SK-N-SH (cell line): ENCODE data around the gene RFPL4A. TPM values are rescaled to one million over a fixed set of nuclear protein-coding genes. Genes with fewer than 3 reads are reported as not detected.
"Not testable (repeated sequence)": the region's sequence is repeated elsewhere in the genome, so short reads cannot be mapped to it uniquely, and the experiment has no call there.

Experiments
- CTCF ChIA-PET: fragments of 300-600, 350-600 bp; formaldehyde crosslinking; extraction: SDS; loops from one replicate; lab custom pipeline; 2021; lab: Yijun Ruan, JAX
- POLR2A ChIA-PET: fragments of 350-600 bp; sonication (Branson Sonifier 250); formaldehyde crosslinking; extraction: SDS; loops from one replicate; lab custom pipeline; 2020; ENCODE audit warnings: antibody characterized with exemption, inconsistent platforms; lab: Yijun Ruan, JAX
- DNase-seq: peaks from one replicate; pipeline ENCODE4 v3.0.0; 2012
- H2AFZ ChIP-seq: fragments of 200-600 bp; sonication (generic); 2 replicates; pipeline ENCODE4 v1.8.1; 2016; ENCODE audit warnings: antibody characterized with exemption, mild to moderate bottlenecking, low read depth
- H3F3A ChIP-seq: fragments of 200-600 bp; sonication (generic); replicated peaks from 2 replicates; pipeline ENCODE3; 2016; ENCODE audit warnings: antibody characterized with exemption, mild to moderate bottlenecking; ENCODE audit not compliant: insufficient read depth
- H3K27ac ChIP-seq, 2 experiments: fragments of 200-500 bp in 1 of 2; fragments of 200-600 bp in 1 of 2; sonication (Bioruptor generic) in 1 of 2; sonication (generic), shearing (Covaris generic) in 1 of 2; 2 replicates each; pipeline versions ENCODE4 v1.5.1 to v1.6.1; 2014 to 2016; ENCODE audit warnings: low read depth in 2 of 2, inconsistent platforms in 1 of 2, low read length in 1 of 2, mild to moderate bottlenecking in 1 of 2, mixed read lengths in 1 of 2
- H3K27me3 ChIP-seq: fragments of 200-600 bp; sonication (generic), shearing (Covaris generic); 2 replicates; pipeline ENCODE4 v1.6.1; 2016; ENCODE audit warnings: mixed run types; ENCODE audit not compliant: insufficient read depth
- H3K36me3 ChIP-seq, 2 experiments: fragments of 200-500 bp in 1 of 2; fragments of 200-600 bp in 1 of 2; sonication (Bioruptor generic) in 1 of 2; sonication (generic) in 1 of 2; replicated peaks in 1 of 2; 2 replicates each; pipeline versions ENCODE3 to v1.5.1; 2014 to 2016; ENCODE audit warnings: low read length in 1 of 2, mild to moderate bottlenecking in 1 of 2; ENCODE audit not compliant: insufficient read depth in 2 of 2, control insufficient read depth in 1 of 2
- H3K4me1 ChIP-seq, 2 experiments: fragments of 200-500 bp in 1 of 2; fragments of 200-600 bp in 1 of 2; sonication (Bioruptor generic) in 1 of 2; sonication (generic), shearing (Covaris generic) in 1 of 2; 2 replicates each; pipeline versions ENCODE4 v1.5.1 to v1.6.1; 2014 to 2016; ENCODE audit warnings: low read depth in 1 of 2, low read length in 1 of 2, mixed run types in 1 of 2; ENCODE audit not compliant: insufficient read depth in 2 of 2, control insufficient read depth in 1 of 2
- H3K4me2 ChIP-seq: fragments of 200-600 bp; sonication (generic), shearing (Covaris generic); 2 replicates; pipeline ENCODE4 v1.6.1; 2017; ENCODE audit warnings: mixed run types
- H3K4me3 ChIP-seq, 2 experiments: fragments of 200-500 bp in 1 of 2; fragments of 200-600 bp in 1 of 2; sonication (Bioruptor generic) in 1 of 2; sonication (generic), shearing (Covaris generic) in 1 of 2; 2 replicates each; pipeline versions ENCODE4 v1.5.1 to v1.8.1; 2014 to 2016; ENCODE audit warnings: low read depth in 2 of 2, inconsistent platforms in 1 of 2, low read length in 1 of 2, mild to moderate bottlenecking in 1 of 2, mixed read lengths in 1 of 2, moderate library complexity in 1 of 2
- H3K79me2 ChIP-seq: fragments of 200-600 bp; sonication (generic); 2 replicates; pipeline ENCODE4 v1.8.1; 2017; ENCODE audit warnings: mild to moderate bottlenecking; ENCODE audit not compliant: insufficient read depth
- H3K9ac ChIP-seq: fragments of 200-600 bp; sonication (generic); 2 replicates; pipeline ENCODE4 v1.6.1; 2017; ENCODE audit warnings: mixed run types
- H3K9me2 ChIP-seq: fragments of 200-600 bp; sonication (generic); 2 replicates; pipeline ENCODE4 v1.6.1; 2017; ENCODE audit warnings: mixed run types
- H3K9me3 ChIP-seq: fragments of 200-600 bp; sonication (generic); 2 replicates; pipeline ENCODE4 v1.6.1; 2017; ENCODE audit warnings: mixed run types, mild to moderate bottlenecking, moderate library complexity
- H4K20me1 ChIP-seq: fragments of 200-600 bp; sonication (generic); 2 replicates; pipeline ENCODE4 v1.6.1; 2017; ENCODE audit warnings: mild to moderate bottlenecking, mixed run types; ENCODE audit not compliant: insufficient read depth
- CHD2 ChIP-seq: fragments of 150-350 bp; IDR thresholded peaks from 2 replicates; pipeline ENCODE4 v1.6.1; 2018; ENCODE audit warnings: low read length; ENCODE audit not compliant: partially characterized antibody
- EP300 ChIP-seq, 2 experiments: IDR thresholded peaks; 2 replicates each; pipeline versions ENCODE4 v1.4.0 to v1.6.1; 2012; ENCODE audit warnings: borderline replicate concordance in 1 of 2, low read depth in 1 of 2, low read length in 1 of 2
- EZH2phosphoT487 ChIP-seq: fragments of 200-600 bp; sonication (generic); IDR thresholded peaks from 2 replicates; pipeline ENCODE4 v1.6.1; 2017; ENCODE audit warnings: low read depth, mixed run types, mild to moderate bottlenecking, antibody characterized with exemption, moderate library complexity, borderline replicate concordance
- GABPA ChIP-seq: IDR thresholded peaks from 2 replicates; pipeline ENCODE4 v1.4.0; 2012; ENCODE audit warnings: low read depth, mild to moderate bottlenecking
- GATA2 ChIP-seq: sonication (generic); formaldehyde crosslinking; IDR thresholded peaks from 2 replicates; pipeline ENCODE4 v1.5.0; 2020; ENCODE audit warnings: mild to moderate bottlenecking, missing genetic modification reagents
- IRF3 ChIP-seq: fragments of 150-350 bp; IDR thresholded peaks from 2 replicates; pipeline ENCODE4 v1.6.1; 2016; ENCODE audit warnings: mild to moderate bottlenecking, low read depth, low read length
- JUND ChIP-seq: IDR thresholded peaks from 2 replicates; pipeline ENCODE4 v1.4.0; 2012
- MEF2A ChIP-seq: IDR thresholded peaks from 2 replicates; pipeline ENCODE4 v1.4.0; 2012; ENCODE audit warnings: low read depth, borderline replicate concordance
- NFIC ChIP-seq: IDR thresholded peaks from 2 replicates; pipeline ENCODE4 v1.4.0; 2012; ENCODE audit warnings: borderline replicate concordance
- PBX3 ChIP-seq: IDR thresholded peaks from 2 replicates; pipeline ENCODE4; 2012
- POLR2AphosphoS5 ChIP-seq: IDR thresholded peaks from 2 replicates; pipeline ENCODE4 v1.6.1; 2012; ENCODE audit warnings: low read depth, low read length
- RCOR1 ChIP-seq: fragments of 150-350 bp; IDR thresholded peaks from 2 replicates; pipeline ENCODE4 v1.6.1; 2017; ENCODE audit warnings: antibody characterized with exemption, low read length
- RFX5 ChIP-seq: IDR thresholded peaks from 2 replicates; pipeline ENCODE4 v1.6.1; 2012; ENCODE audit warnings: mild to moderate bottlenecking, improper control_type of control experiment, low read length
- RXRA ChIP-seq: IDR thresholded peaks from 2 replicates; pipeline ENCODE4 v1.4.0; 2012; ENCODE audit warnings: low read depth, mild to moderate bottlenecking, borderline replicate concordance
- SIN3A ChIP-seq: IDR thresholded peaks from 2 replicates; pipeline ENCODE4 v1.6.1; 2012; ENCODE audit warnings: low read depth, mild to moderate bottlenecking, low read length, moderate library complexity, borderline replicate concordance
- TEAD4 ChIP-seq: IDR thresholded peaks from 2 replicates; pipeline ENCODE4 v1.4.0; 2012; ENCODE audit warnings: mild to moderate bottlenecking, borderline replicate concordance; ENCODE audit not compliant: insufficient read depth
- YY1 ChIP-seq: IDR thresholded peaks from 2 replicates; pipeline ENCODE4 v1.4.0; 2012; ENCODE audit warnings: low read depth, mild to moderate bottlenecking
- ZBTB33 ChIP-seq: IDR thresholded peaks from 2 replicates; pipeline ENCODE4 v1.4.0; 2012; ENCODE audit warnings: low read depth, borderline replicate concordance
- WGBS: methylation state at CpG from one replicate; pipeline ENCODE4 v1.1.6; 2017; ENCODE audit warnings: low lambda C conversion rate; 5-methylcytosine and 5-hydroxymethylcytosine counted together
- polyA plus RNA-seq, 3 experiments: library from polyadenylated mRNA; depleted of rRNA; stranded (reverse); fragments of >200 nt; gene quantifications; 2 replicates each; pipeline ENCODE4 v1.2.3, GENCODE V29; 2012
- TF ChIP-seq, protein P1 (sequence below): IDR thresholded peaks from 2 replicates; pipeline ENCODE4 v1.4.0; 2012; ENCODE audit warnings: low read depth

The RFPL4A gene
- polyA plus RNA-seq, 1 of the 3 experiments (the other 2 are of a cell fraction), result not detected

DNA sequence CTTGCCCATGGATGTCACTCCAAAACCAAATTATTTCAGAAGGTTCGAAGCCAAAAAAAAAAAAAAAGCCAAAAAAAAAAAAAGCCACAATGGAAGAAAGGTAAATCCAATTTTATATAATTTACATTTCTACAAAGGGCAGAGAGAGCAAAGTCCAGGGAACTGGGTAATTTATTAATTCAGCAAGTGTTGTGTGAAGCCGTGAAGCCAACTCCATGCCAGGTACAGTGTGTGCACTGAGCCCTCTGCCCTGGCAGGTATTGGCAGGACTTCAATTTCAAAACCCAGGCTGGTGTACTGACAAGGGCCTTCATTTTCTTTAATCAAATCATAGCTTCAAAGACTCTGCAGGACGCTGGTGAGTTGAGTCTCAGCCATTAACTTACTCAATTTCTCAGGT, 5.5 kb upstream of the RFPL4A start:
- Histone ChIP-seq H3K36me3 (no peaks in the 10 kb centered on the region), H3K9me3 (no peaks in the 10 kb centered on the region), H3K27me3 (peaks cover 64% of the 10 kb centered on the region; the same call in 1 of the 2 replicates), H3K79me2 (no peaks in the 10 kb centered on the region; the same call in 1 of the 2 replicates), H3K27ac (no peak overlapping the region), H3K4me2 (no peak overlapping the region), H3K9me2 (no peaks in the 10 kb centered on the region), H3K9ac (no peak overlapping the region), H3K4me1 (no peaks in the 10 kb centered on the region), H3K4me3 (no peak overlapping the region), H3F3A (no peaks in the 10 kb centered on the region), H2AFZ (no peak overlapping the region), H4K20me1 (no peaks in the 10 kb centered on the region)
- ChIA-PET CTCF (no interaction called here), POLR2A (no interaction called here)
- 2% methylated on average over 3 of the region's 3 CpGs for WGBS
- no peak for TF ChIP-seq GATA2 (CRISPR knock-in tag)
- TF ChIP-seq EP300 (IDR thresholded peaks at IDR 0.05; ENCODE audit: borderline replicate concordance in 1 of 2, low read depth in 1 of 2, low read length in 1 of 2), result no peak
- no peak for TF ChIP-seq NFIC
- TF ChIP-seq RFX5, result no peak
- no peak for TF ChIP-seq PBX3
- no peak for TF ChIP-seq POLR2AphosphoS5
- no peak for TF ChIP-seq GABPA
- no peak for DNase-seq

DNA sequence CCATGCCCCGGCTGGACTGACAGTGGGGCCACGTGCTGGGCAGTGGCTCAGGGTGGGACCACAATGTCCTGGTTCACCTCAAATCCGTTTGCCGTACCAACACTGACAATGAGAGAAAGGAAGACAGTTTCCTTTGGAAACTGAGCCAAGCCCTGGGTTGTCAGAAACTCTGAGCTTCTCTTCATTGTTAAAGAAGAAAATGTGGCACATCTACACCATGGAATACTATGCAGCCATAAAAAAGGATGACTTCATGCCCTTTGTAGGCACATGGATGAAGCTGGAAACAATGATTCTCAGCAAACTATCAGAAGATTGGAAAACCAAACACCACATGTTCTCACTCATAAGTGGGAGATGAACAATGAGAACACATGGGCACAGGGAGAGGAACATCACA, 2.1 kb upstream of the RFPL4A start:
- H3K4me2 ChIP-seq, H2AFZ ChIP-seq, H3K9me3 ChIP-seq, H3K9ac ChIP-seq, H3K4me3 ChIP-seq, H3K9me2 ChIP-seq, H4K20me1 ChIP-seq, H3K36me3 ChIP-seq, H3K79me2 ChIP-seq, H3K4me1 ChIP-seq, H3F3A ChIP-seq, POLR2A ChIA-PET, H3K27ac ChIP-seq, DNase-seq, CTCF ChIA-PET: not testable (repeated sequence)
- peaks cover 44% of the 10 kb centered on the region; the same call in 1 of the 2 replicates for H3K27me3 ChIP-seq
- WGBS, result 0% methylated on average over 4 of the region's 4 CpGs

- H3K9ac ChIP-seq, result no peak overlapping the region
- TF ChIP-seq, protein P1, sequence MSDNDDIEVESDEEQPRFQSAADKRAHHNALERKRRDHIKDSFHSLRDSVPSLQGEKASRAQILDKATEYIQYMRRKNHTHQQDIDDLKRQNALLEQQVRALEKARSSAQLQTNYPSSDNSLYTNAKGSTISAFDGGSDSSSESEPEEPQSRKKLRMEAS, result no peak
- TF ChIP-seq TEAD4 (no peak), RXRA (no peak), ZBTB33 (no peak), EP300 (IDR thresholded peaks at IDR 0.05; ENCODE audit: borderline replicate concordance in 1 of 2, low read depth in 1 of 2, low read length in 1 of 2) (no peak), RFX5 (no peak), POLR2AphosphoS5 (no peak), MEF2A (no peak), CHD2 (no peak), YY1 (no peak), IRF3 (no peak), GABPA (no peak), SIN3A (no peak), EZH2phosphoT487 (no peak), JUND (no peak), RCOR1 (no peak)
- TF ChIP-seq, all 33 proteins: peak for 0
- H3K4me1 ChIP-seq, result no peaks in the 10 kb centered on the region
- no peaks in the 10 kb centered on the region for H3K9me2 ChIP-seq
- CTCF ChIA-PET, result no interaction called here
- POLR2A ChIA-PET, result no interaction called here
- H3K36me3 ChIP-seq, result no peaks in the 10 kb centered on the region
- no peak overlapping the region for H3K4me3 ChIP-seq
- peaks cover 18% of the 10 kb centered on the region; the same call in 1 of the 2 replicates for H3K27me3 ChIP-seq
- H3K4me2 ChIP-seq, result no peak overlapping the region
- H4K20me1 ChIP-seq, result no peaks in the 10 kb centered on the region
- H3K79me2 ChIP-seq, result no peaks in the 10 kb centered on the region
- H2AFZ ChIP-seq, result no peak overlapping the region
- under 1% methylated on average over 7 of the region's 7 CpGs for WGBS
- no peak overlapping the region for H3K27ac ChIP-seq
- no peaks in the 10 kb centered on the region for H3K9me3 ChIP-seq
- no peak for DNase-seq
- no peaks in the 10 kb centered on the region for H3F3A ChIP-seq
These were observed 7.6 kb downstream of the RFPL4A start for GRCh38 chr19:55766466-55766865.
